Stimulated activated CD4-positive, alpha-beta T cell treated with anti-CD3 and anti-CD28 coated beads, Interleukin-1b, Interleukin-23, amount 100 ng/mL, for 48 hours (primary cell): ENCODE data around the gene AP2B1.

Experiments
- DNase-seq: peaks from one replicate; pipeline ENCODE4 v3.0.0-alpha.2; 2020

The AP2B1 gene

GRCh38 chr17:35641032-35641431 lies 53.9 kb downstream of the AP2B1 start:
- DNase-seq, result no peak

- DNase-seq, result no peak
Measured at GRCh38 chr17:35645923-35646322, 58.8 kb downstream of the AP2B1 start.

GRCh38 chr17:35651467-35651866 lies 64.3 kb downstream of the AP2B1 start:
- DNase-seq, result no peak

- DNase-seq, result no peak
Measured at GRCh38 chr17:35653619-35654361, 66.7 kb downstream of the AP2B1 start.

GRCh38 chr17:35655303-35655702 lies 68.2 kb downstream of the AP2B1 start:
- no peak for DNase-seq

- no peak for DNase-seq
Measured at GRCh38 chr17:35660902-35661301, 73.8 kb downstream of the AP2B1 start.

- no peak for DNase-seq
Measured at GRCh38 chr17:35664685-35665084, 77.6 kb downstream of the AP2B1 start.

- no peak for DNase-seq
Measured at GRCh38 chr17:35665662-35666061, 78.5 kb downstream of the AP2B1 start.

- DNase-seq, result no peak
Measured at GRCh38 chr17:35666070-35666469, 78.9 kb downstream of the AP2B1 start.

- no peak for DNase-seq
Measured at GRCh38 chr17:35666967-35667532, 79.9 kb downstream of the AP2B1 start.

- DNase-seq, result no peak
Measured at GRCh38 chr17:35668802-35669201, 81.7 kb downstream of the AP2B1 start.

- no peak for DNase-seq
Measured at GRCh38 chr17:35674552-35674951, 87.4 kb downstream of the AP2B1 start.

- DNase-seq, result no peak
Measured at GRCh38 chr17:35676441-35676840, 89.3 kb downstream of the AP2B1 start.

- DNase-seq, result no peak
Measured at GRCh38 chr17:35679007-35679682, 92.0 kb downstream of the AP2B1 start.

GRCh38 chr17:35683591-35683990 lies 96.5 kb downstream of the AP2B1 start:
- no peak for DNase-seq

GRCh38 chr17:35684055-35684802 lies 97.1 kb downstream of the AP2B1 start:
- DNase-seq, result no peak

GRCh38 chr17:35692512-35693210 lies 105.5 kb downstream of the AP2B1 start:
- no peak for DNase-seq

GRCh38 chr17:35693662-35694061 lies 106.5 kb downstream of the AP2B1 start:
- DNase-seq, result no peak

GRCh38 chr17:35694906-35695305 lies 107.8 kb downstream of the AP2B1 start:
- DNase-seq, result no peak

- DNase-seq, result no peak
Measured at GRCh38 chr17:35695613-35696012, 108.5 kb downstream of the AP2B1 start.

GRCh38 chr17:35698800-35699199 lies 111.7 kb downstream of the AP2B1 start:
- no peak for DNase-seq

- no peak for DNase-seq
Measured at GRCh38 chr17:35700150-35700549, 113.0 kb downstream of the AP2B1 start.

- DNase-seq, result no peak
Measured at GRCh38 chr17:35701491-35701890, 114.4 kb downstream of the AP2B1 start.
